HepG2 (cell line): ENCODE data around the gene MBTPS2. TPM values are rescaled to one million over a fixed set of nuclear protein-coding genes. Genes with fewer than 3 reads are reported as not detected.
A peak's percentile ranks its signal among the peaks of the same experiment; 100 is the strongest.

Experiments
- HNRNPH1 ChIP-seq: fragments of 200-400 bp; formaldehyde crosslinking; optimal IDR thresholded peaks from 2 replicates; pipeline ENCODE3; 2017; ENCODE audit warnings: mild to moderate bottlenecking, low read depth, low read length
- MED8 ChIP-seq: sonication (generic); formaldehyde crosslinking; IDR thresholded peaks from 2 replicates; pipeline ENCODE4 v1.8.1; 2023; ENCODE audit warnings: mild to moderate bottlenecking, missing genetic modification reagents; ENCODE audit not compliant: insufficient replicate concordance
- NCOA5 ChIP-seq: sonication (generic); formaldehyde crosslinking; IDR thresholded peaks from 2 replicates; pipeline ENCODE4 v1.4.0; 2020; ENCODE audit warnings: missing genetic modification reagents
- RFX1 ChIP-seq: fragments of 450-650 bp; IDR thresholded peaks from 2 replicates; pipeline ENCODE4 v1.6.1; 2017
- SKI ChIP-seq: fragments of 450-650 bp; IDR thresholded peaks from one replicate; pipeline ENCODE4 v1.6.1; 2018; ENCODE audit warnings: mild to moderate bottlenecking; ENCODE audit not compliant: partially characterized antibody
- SMC3 ChIP-seq: IDR thresholded peaks from 2 replicates; pipeline ENCODE4 v1.6.1; 2011; ENCODE audit warnings: low read length, improper control_type of control experiment
- TBL1XR1 ChIP-seq: fragments of 150-350 bp; IDR thresholded peaks from 2 replicates; pipeline ENCODE4 v1.6.1; 2014; ENCODE audit warnings: borderline replicate concordance, low read length; ENCODE audit not compliant: partially characterized antibody
- TCF12 ChIP-seq, 2 experiments: fragments of 450-650 bp in 1 of 2; sonication (generic) in 1 of 2; formaldehyde crosslinking in 1 of 2; IDR thresholded peaks; 2 replicates each; pipeline versions ENCODE4 v1.6.1 to v1.8.0; 2017 to 2022; ENCODE audit warnings: antibody characterized with exemption in 1 of 2, mild to moderate bottlenecking in 1 of 2, missing genetic modification reagents in 1 of 2, moderate library complexity in 1 of 2
- TSC22D2 ChIP-seq: sonication (generic); formaldehyde crosslinking; IDR thresholded peaks from 2 replicates; pipeline ENCODE4 v1.5.1; 2020; ENCODE audit warnings: missing genetic modification reagents, mild to moderate bottlenecking, borderline replicate concordance
- WIZ ChIP-seq: sonication (generic); formaldehyde crosslinking; IDR thresholded peaks from 2 replicates; pipeline ENCODE4 v1.5.1; 2020; ENCODE audit warnings: mild to moderate bottlenecking, missing genetic modification reagents
- ZNF30 ChIP-seq: sonication (generic); formaldehyde crosslinking; IDR thresholded peaks from 2 replicates; pipeline ENCODE4 v1.5.0; 2020; ENCODE audit warnings: mild to moderate bottlenecking, missing genetic modification reagents
- ZNF326 ChIP-seq: sonication (generic); formaldehyde crosslinking; IDR thresholded peaks from 2 replicates; pipeline ENCODE4 v1.4.0; 2020; ENCODE audit warnings: missing genetic modification reagents, borderline replicate concordance
- ZNF33A ChIP-seq: sonication (generic); formaldehyde crosslinking; IDR thresholded peaks from 2 replicates; pipeline ENCODE4 v1.5.1; 2020; ENCODE audit warnings: missing genetic modification reagents, mild to moderate bottlenecking, moderate library complexity, borderline replicate concordance
- ZNF430 ChIP-seq: sonication (generic); formaldehyde crosslinking; IDR thresholded peaks from 2 replicates; pipeline ENCODE4 v1.9.0; 2021; ENCODE audit warnings: mild to moderate bottlenecking, missing genetic modification reagents
- ZNF451 ChIP-seq: sonication (generic); formaldehyde crosslinking; IDR thresholded peaks from 2 replicates; pipeline ENCODE4 v1.5.0; 2020; ENCODE audit warnings: mild to moderate bottlenecking, missing genetic modification reagents
- ZNF564 ChIP-seq: sonication (generic); formaldehyde crosslinking; IDR thresholded peaks from 2 replicates; pipeline ENCODE4 v1.8.1; 2023; ENCODE audit warnings: mild to moderate bottlenecking, missing genetic modification reagents
- ZNF841 ChIP-seq: sonication (generic); formaldehyde crosslinking; IDR thresholded peaks from 2 replicates; pipeline ENCODE4 v1.8.1; 2023; ENCODE audit warnings: missing genetic modification reagents, borderline replicate concordance
- polyA plus RNA-seq, 8 experiments: library from polyadenylated mRNA; depleted of rRNA in 3 of 8; stranded (reverse) in 7 of 8; unstranded in 1 of 8; fragments of >200 nt; fragmentation: Illumina TruSeq in 4 of 8; extraction: Trizol in 4 of 8; gene quantifications; 2 replicates each; pipeline versions ENCODE4 v1.2.1 to v1.2.3, GENCODE V29; 2011 to 2016; ENCODE audit warnings: low read depth in 4 of 8, missing spikeins in 1 of 8, mixed read lengths in 1 of 8; ENCODE audit not compliant: insufficient read depth in 1 of 8
- total RNA-seq, 5 experiments: library from RNA; depleted of rRNA; stranded (reverse); fragments of >200 nt; fragmentation: Illumina TruSeq; extraction: Trizol; gene quantifications; 2 replicates each; pipeline ENCODE4 v1.2.3, GENCODE V29; 2016; ENCODE audit warnings: low read depth in 1 of 5
- TF ChIP-seq, protein P1 (sequence below): sonication (generic); formaldehyde crosslinking; IDR thresholded peaks from 2 replicates; pipeline ENCODE4 v1.8.1; 2023; ENCODE audit warnings: missing genetic modification reagents, mild to moderate bottlenecking, borderline replicate concordance
- TF ChIP-seq, protein P2 (sequence below): sonication (generic); formaldehyde crosslinking; IDR thresholded peaks from 2 replicates; pipeline ENCODE4 v1.4.0; 2020; ENCODE audit warnings: missing genetic modification reagents, borderline replicate concordance
- TF ChIP-seq, protein P3 (sequence below): IDR thresholded peaks from 2 replicates; pipeline ENCODE4 v1.6.1; 2016; ENCODE audit warnings: missing compliant biosample characterization, missing genetic modification reagents, borderline replicate concordance
- TF ChIP-seq, protein P4 (sequence below): sonication (generic); formaldehyde crosslinking; conservative IDR thresholded peaks from 2 replicates; pipeline ENCODE4 v1.8.1; 2023; ENCODE audit warnings: missing genetic modification reagents
- TF ChIP-seq, protein P5 (sequence below): sonication (generic); formaldehyde crosslinking; IDR thresholded peaks from 2 replicates; pipeline ENCODE4 v1.5.0; 2020; ENCODE audit warnings: missing genetic modification reagents

MBTPS2 gene
- total and polyA plus RNA-seq, 2 of the 13 experiments (the other 11 are each of a cell fraction or from before 2014, with no cell fraction given) = 5.7 to 14.4 TPM

DNA sequence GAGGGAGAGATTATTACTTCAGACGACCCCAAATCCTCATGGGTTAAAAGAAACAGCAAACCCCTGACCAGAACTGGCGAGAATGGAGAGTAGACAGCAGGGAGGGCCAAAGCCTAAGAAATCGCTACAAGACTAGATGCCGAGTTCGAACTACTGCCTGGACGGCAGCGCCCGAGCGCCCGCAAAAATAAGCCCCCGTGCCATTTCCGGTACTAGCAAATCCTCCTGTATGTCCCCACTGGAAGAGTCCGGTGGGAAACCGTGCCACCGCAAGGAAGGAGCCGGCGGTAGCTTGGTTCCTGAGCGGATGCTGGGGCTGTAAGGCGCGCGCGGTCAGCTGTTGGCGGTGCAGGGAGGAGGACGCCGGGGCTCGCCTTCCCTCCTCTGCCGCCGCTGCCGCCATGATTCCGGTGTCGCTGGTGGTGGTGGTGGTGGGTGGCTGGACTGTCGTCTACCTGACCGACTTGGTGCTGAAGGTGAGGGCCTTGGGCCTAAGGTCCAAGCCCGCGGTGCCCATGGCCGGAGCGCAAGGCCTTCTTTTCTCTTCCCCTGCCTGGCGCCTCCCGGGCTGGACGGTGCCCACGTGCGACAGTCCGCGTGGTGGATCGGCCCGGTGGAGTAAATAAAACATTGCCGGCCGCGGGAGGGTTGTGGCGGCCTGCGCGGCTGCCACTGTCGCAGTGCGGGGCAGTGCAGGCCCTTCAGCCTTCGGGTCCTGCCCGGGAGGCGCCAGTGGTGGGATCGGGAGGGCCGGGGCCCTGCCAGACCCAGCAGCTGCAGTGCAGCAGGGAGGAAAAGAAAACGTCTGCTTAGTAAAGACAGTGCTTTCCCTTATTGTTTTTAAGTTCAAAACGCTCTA, at the start of gene MBTPS2 (continued):
- TF ChIP-seq HNRNPH1 (no peak), ZNF841 (CRISPR knock-in tag) (no peak), TBL1XR1 (no peak), TSC22D2 (CRISPR knock-in tag) (0 out of 2 replicates have a peak, but pooled peaks have one; percentile 21), ZNF430 (no peak), ZNF564 (peak; percentile 75; the same call in 1 of the 2 replicates), SKI (peak; percentile 36), MED8 (CRISPR knock-in tag) (peak; percentile 93), TCF12 (IDR thresholded peaks at IDR 0.05) (no peak), TCF12 (CRISPR knock-in tag; IDR thresholded peaks at IDR 0.05) (no peak), ZNF33A (CRISPR knock-in tag) (no peak), ZNF451 (CRISPR knock-in tag) (no peak), RFX1 (no peak), WIZ (CRISPR knock-in tag) (no peak), SMC3 (no peak), ZNF326 (CRISPR knock-in tag) (no peak), NCOA5 (CRISPR knock-in tag) (no peak), ZNF30 (no peak)
- TF ChIP-seq, protein P1, sequence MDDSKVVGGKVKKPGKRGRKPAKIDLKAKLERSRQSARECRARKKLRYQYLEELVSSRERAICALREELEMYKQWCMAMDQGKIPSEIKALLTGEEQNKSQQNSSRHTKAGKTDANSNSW (CRISPR knock-in tag) = no peak
- TF ChIP-seq, protein P2, sequence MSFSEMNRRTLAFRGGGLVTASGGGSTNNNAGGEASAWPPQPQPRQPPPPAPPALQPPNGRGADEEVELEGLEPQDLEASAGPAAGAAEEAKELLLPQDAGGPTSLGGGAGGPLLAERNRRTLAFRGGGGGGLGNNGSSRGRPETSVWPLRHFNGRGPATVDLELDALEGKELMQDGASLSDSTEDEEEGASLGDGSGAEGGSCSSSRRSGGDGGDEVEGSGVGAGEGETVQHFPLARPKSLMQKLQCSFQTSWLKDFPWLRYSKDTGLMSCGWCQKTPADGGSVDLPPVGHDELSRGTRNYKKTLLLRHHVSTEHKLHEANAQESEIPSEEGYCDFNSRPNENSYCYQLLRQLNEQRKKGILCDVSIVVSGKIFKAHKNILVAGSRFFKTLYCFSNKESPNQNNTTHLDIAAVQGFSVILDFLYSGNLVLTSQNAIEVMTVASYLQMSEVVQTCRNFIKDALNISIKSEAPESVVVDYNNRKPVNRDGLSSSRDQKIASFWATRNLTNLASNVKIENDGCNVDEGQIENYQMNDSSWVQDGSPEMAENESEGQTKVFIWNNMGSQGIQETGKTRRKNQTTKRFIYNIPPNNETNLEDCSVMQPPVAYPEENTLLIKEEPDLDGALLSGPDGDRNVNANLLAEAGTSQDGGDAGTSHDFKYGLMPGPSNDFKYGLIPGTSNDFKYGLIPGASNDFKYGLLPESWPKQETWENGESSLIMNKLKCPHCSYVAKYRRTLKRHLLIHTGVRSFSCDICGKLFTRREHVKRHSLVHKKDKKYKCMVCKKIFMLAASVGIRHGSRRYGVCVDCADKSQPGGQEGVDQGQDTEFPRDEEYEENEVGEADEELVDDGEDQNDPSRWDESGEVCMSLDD (CRISPR knock-in tag) = no peak
- TF ChIP-seq, protein P3, sequence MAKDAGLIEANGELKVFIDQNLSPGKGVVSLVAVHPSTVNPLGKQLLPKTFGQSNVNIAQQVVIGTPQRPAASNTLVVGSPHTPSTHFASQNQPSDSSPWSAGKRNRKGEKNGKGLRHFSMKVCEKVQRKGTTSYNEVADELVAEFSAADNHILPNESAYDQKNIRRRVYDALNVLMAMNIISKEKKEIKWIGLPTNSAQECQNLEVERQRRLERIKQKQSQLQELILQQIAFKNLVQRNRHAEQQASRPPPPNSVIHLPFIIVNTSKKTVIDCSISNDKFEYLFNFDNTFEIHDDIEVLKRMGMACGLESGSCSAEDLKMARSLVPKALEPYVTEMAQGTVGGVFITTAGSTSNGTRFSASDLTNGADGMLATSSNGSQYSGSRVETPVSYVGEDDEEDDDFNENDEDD (CRISPR knock-in tag) = peak; percentile 29; the same call in 1 of the 2 replicates
- TF ChIP-seq, protein P4, sequence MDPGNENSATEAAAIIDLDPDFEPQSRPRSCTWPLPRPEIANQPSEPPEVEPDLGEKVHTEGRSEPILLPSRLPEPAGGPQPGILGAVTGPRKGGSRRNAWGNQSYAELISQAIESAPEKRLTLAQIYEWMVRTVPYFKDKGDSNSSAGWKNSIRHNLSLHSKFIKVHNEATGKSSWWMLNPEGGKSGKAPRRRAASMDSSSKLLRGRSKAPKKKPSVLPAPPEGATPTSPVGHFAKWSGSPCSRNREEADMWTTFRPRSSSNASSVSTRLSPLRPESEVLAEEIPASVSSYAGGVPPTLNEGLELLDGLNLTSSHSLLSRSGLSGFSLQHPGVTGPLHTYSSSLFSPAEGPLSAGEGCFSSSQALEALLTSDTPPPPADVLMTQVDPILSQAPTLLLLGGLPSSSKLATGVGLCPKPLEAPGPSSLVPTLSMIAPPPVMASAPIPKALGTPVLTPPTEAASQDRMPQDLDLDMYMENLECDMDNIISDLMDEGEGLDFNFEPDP (CRISPR knock-in tag) = no peak
- TF ChIP-seq, protein P5, sequence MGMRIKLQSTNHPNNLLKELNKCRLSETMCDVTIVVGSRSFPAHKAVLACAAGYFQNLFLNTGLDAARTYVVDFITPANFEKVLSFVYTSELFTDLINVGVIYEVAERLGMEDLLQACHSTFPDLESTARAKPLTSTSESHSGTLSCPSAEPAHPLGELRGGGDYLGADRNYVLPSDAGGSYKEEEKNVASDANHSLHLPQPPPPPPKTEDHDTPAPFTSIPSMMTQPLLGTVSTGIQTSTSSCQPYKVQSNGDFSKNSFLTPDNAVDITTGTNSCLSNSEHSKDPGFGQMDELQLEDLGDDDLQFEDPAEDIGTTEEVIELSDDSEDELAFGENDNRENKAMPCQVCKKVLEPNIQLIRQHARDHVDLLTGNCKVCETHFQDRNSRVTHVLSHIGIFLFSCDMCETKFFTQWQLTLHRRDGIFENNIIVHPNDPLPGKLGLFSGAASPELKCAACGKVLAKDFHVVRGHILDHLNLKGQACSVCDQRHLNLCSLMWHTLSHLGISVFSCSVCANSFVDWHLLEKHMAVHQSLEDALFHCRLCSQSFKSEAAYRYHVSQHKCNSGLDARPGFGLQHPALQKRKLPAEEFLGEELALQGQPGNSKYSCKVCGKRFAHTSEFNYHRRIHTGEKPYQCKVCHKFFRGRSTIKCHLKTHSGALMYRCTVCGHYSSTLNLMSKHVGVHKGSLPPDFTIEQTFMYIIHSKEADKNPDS (CRISPR knock-in tag) = no peak
